ENCODE measurements around the gene KCNQ5.

DNA sequence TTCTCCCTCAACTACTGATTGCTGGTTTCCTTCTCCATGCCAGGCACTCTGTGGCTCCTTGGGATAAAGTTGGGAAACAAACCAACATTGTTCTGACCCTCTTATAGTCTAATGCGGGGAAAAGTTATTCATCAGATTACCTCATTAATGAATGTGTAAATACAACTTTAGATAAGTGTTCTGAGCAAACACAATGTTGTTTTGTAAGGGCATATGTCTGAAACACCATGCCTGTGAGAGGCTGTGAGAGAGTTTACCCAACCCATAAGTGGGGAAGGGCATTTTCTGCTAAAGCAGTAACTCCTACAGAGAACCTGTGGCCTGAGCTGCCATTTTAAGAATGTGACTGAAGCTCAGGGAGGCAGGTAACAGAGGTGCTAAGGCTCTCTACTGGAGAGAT, 319.9 kb downstream of the KCNQ5 start:
- no peak for TF ChIP-seq CTCF (IDR thresholded peaks at IDR 0.05)
- TF ChIP-seq, protein P1, sequence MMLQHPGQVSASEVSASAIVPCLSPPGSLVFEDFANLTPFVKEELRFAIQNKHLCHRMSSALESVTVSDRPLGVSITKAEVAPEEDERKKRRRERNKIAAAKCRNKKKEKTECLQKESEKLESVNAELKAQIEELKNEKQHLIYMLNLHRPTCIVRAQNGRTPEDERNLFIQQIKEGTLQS (CRISPR knock-in tag; conservative IDR thresholded peaks at IDR 0.05): no peak
- TF ChIP-seq FOXK1 (CRISPR knock-in tag; IDR thresholded peaks at IDR 0.05): no peak

Data from WTC11 (cell line).